T-helper 2 cell treated with Interferon-gamma antibody and Interleukin-4, amounts not matched to agents 5 μg/mL and 100 μg/mL, for 36 hours (primary cell): Measurements from ENCODE around the gene GBGT1.

Experiments
- DNase-seq: peaks from one replicate; pipeline ENCODE4 v3.0.0; 2021; ENCODE audit warnings: low spot score
- H3K27ac Mint-ChIP-seq: one replicate; pipeline ENCODE4 v1.8.0; 2021; ENCODE audit warnings: mild to moderate bottlenecking, mixed read lengths
- H3K27me3 Mint-ChIP-seq: one replicate; pipeline ENCODE4 v1.8.0; 2021; ENCODE audit warnings: low read depth, mixed read lengths
- H3K36me3 Mint-ChIP-seq: one replicate; pipeline ENCODE4 v1.8.0; 2021; ENCODE audit warnings: low read depth, mixed read lengths
- H3K4me1 Mint-ChIP-seq: one replicate; pipeline ENCODE4 v1.8.0; 2021; ENCODE audit warnings: low read depth, mixed read lengths
- H3K4me3 Mint-ChIP-seq: one replicate; pipeline ENCODE4 v1.8.0; 2022; ENCODE audit warnings: mild to moderate bottlenecking, moderate library complexity, mixed read lengths
- H3K9me3 Mint-ChIP-seq: one replicate; pipeline ENCODE4 v1.8.0; 2021; ENCODE audit warnings: mixed read lengths

GBGT1 gene

GRCh38 chr9:133203506-133204075 is 39.9 kb upstream of the GBGT1 start:
- Mint-ChIP-seq H3K27me3 (peaks cover 5% of the 10 kb centered on the region), H3K4me3 (no peak overlapping the region), H3K36me3 (no peaks in the 10 kb centered on the region), H3K9me3 (no peaks in the 10 kb centered on the region), H3K27ac (no peak overlapping the region), H3K4me1 (peaks cover 2% of the 10 kb centered on the region)
- DNase-seq: no peak

GRCh38 chr9:133202688-133203453 is 39.2 kb upstream of the GBGT1 start:
- DNase-seq: no peak
- Mint-ChIP-seq H3K4me3 (no peak overlapping the region), H3K27ac (no peak overlapping the region)

DNA sequence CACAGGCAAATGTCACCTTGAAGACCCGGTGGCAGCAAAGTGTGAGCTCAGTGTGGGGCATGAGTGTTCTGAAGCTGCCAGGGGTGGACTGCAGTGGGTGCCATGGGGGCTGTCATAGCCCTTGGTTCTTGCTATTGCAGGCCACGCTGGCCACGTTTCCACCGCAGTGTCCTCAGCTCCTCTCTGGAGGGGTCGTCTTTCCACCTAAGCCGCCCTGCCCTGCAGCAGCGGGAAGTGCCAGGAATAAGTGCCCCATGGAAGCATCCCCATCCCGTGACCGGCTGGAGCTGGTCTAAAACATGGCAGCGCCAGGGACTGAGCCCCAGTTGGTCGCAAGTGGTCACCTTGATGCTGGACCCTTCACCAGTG is 38.4 kb upstream of the GBGT1 start:
- Mint-ChIP-seq H3K27ac (no peak overlapping the region), H3K27me3 (peaks cover 5% of the 10 kb centered on the region), H3K4me1 (peaks cover 2% of the 10 kb centered on the region), H3K9me3 (no peaks in the 10 kb centered on the region), H3K4me3 (no peak overlapping the region), H3K36me3 (no peaks in the 10 kb centered on the region)
- DNase-seq: no peak

More at GRCh38 chr9:133202688-133203453, 39.2 kb upstream of the GBGT1 start:
- Mint-ChIP-seq H3K9me3 (no peaks in the 10 kb centered on the region), H3K4me1 (peaks cover 2% of the 10 kb centered on the region), H3K36me3 (no peaks in the 10 kb centered on the region), H3K27me3 (peaks cover 5% of the 10 kb centered on the region)

- peaks cover 5% of the 10 kb centered on the region for H3K27me3 Mint-ChIP-seq
- DNase-seq: no peak
- H3K36me3 Mint-ChIP-seq: no peaks in the 10 kb centered on the region
- no peak overlapping the region for H3K4me3 Mint-ChIP-seq
- H3K27ac Mint-ChIP-seq: no peak overlapping the region
- H3K9me3 Mint-ChIP-seq: no peaks in the 10 kb centered on the region
- peaks cover 2% of the 10 kb centered on the region for H3K4me1 Mint-ChIP-seq
Measured at GRCh38 chr9:133201424-133202144, 37.9 kb upstream of the GBGT1 start.

DNA sequence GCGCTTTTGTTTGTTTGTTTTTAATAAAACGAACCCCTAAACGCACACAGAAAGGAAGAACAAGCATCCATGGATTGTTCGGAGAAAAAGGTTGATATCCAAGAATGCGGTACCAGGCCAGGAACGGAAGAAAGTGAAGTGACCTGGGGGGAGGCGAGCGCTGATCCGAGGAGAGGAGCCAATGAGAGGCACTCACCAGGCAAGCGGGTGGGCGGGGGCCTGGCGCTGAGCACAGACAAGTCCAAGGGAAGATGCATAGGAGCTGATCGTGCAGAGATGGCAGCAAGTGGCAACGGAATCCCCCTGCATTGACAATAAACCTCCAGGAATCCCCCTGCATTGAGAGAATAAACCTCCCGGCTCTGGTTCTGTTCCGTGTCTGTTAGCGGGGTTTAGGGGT is 36.9 kb upstream of the GBGT1 start:
- Mint-ChIP-seq H3K27me3 (peaks cover 5% of the 10 kb centered on the region), H3K36me3 (no peaks in the 10 kb centered on the region), H3K9me3 (no peaks in the 10 kb centered on the region), H3K4me1 (peaks cover 2% of the 10 kb centered on the region), H3K27ac (no peak overlapping the region), H3K4me3 (no peak overlapping the region)
- no peak for DNase-seq

DNA sequence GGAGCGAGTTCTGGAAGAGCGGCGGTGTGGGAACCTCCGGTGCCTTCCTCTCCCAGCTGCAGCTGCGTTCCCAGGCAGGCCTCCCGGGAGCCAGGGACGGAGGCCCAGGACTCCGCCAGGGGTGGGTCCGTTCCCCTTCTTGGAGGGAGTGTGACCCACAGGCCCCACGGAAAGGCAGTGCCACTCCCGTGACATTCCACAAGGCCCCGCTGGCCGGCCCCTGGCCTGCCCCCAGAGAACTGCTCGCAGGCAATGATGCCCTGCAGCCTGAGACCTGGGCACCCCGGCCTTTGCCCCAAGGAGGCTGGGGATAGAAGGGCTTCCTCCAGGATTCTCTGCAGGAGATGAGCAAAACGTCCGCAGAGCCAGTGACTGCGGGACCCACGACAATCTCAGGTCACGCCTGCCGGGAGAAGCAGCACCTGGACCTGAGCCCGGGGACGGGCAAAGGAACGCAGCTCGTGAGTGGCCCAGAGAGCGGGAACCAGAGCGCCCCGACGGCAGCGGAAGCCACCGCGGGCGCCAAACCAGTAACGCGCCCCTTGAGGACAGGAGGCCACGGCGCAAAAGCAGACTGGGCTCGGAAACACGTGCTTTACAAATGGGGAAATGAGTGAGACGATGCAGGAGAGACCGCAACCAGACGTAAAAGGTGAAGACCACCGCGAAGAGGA is 36.1 kb upstream of the GBGT1 start:
- peak; percentile 13 for DNase-seq
- Mint-ChIP-seq H3K9me3 (no peaks in the 10 kb centered on the region), H3K4me1 (peaks cover 2% of the 10 kb centered on the region), H3K27ac (no peak overlapping the region), H3K36me3 (no peaks in the 10 kb centered on the region), H3K27me3 (peaks cover 11% of the 10 kb centered on the region), H3K4me3 (peak overlapping the region; percentile 72)

- Mint-ChIP-seq H3K36me3 (no peaks in the 10 kb centered on the region), H3K27me3 (peaks cover 15% of the 10 kb centered on the region), H3K9me3 (no peaks in the 10 kb centered on the region), H3K27ac (no peak overlapping the region), H3K4me1 (peaks cover under 1% of the 10 kb centered on the region), H3K4me3 (no peak overlapping the region)
- no peak for DNase-seq
Measured at GRCh38 chr9:133195029-133195428, 31.3 kb upstream of the GBGT1 start.

DNA sequence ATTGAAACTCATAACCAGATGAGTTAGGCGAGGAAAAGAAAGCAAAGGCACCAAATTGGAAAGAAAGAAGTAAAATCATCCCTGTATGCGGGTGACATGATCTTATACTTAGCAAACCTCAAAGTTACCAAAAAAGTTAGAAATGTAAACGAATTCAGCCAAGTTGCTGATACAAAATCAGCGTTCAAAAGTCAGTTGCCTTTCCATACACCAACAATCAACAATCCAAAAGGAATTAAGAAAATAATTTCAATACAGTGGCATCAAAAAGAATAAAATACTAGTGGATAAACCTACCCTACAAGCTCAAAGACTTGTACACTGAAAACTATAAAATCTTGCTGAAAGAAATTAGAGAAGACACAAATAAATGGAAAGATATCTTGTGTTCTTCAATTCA is 30.9 kb upstream of the GBGT1 start:
- Mint-ChIP-seq H3K27me3 (peaks cover 14% of the 10 kb centered on the region), H3K27ac (no peak overlapping the region), H3K36me3 (no peaks in the 10 kb centered on the region)

GRCh38 chr9:133191989-133192388 is 28.3 kb upstream of the GBGT1 start:
- peaks cover 22% of the 10 kb centered on the region for H3K27me3 Mint-ChIP-seq
- H3K36me3 Mint-ChIP-seq: no peaks in the 10 kb centered on the region
- H3K4me3 Mint-ChIP-seq: no peak overlapping the region
- H3K9me3 Mint-ChIP-seq: no peaks in the 10 kb centered on the region
- H3K27ac Mint-ChIP-seq: no peak overlapping the region
- no peak for DNase-seq
- H3K4me1 Mint-ChIP-seq: no peaks in the 10 kb centered on the region

More for the DNA sequence above, 30.9 kb upstream of the GBGT1 start:
- H3K4me3 Mint-ChIP-seq: no peak overlapping the region
- DNase-seq: no peak
- H3K4me1 Mint-ChIP-seq: no peaks in the 10 kb centered on the region
- H3K9me3 Mint-ChIP-seq: no peaks in the 10 kb centered on the region

DNA sequence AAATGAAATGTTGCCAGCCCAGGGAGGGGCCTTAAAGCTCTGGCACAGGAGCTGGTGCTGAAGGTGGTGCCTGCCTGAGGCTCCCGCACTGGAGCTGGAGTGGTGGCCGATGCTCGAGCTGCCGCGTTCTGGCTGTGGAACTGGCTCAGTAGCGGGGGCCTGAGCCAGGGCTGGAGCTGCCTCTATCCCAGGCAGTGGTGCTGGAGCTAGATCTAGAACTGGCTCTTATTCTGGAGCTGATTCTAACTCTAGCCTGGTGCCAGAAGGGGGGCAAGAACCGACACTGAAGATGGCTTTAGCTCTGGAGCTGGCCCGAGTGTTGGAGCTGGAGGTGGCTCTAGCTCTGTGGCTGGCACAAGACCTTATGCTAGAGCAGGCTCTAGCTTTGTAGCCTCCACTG is 26.1 kb upstream of the GBGT1 start:
- Mint-ChIP-seq H3K27me3 (peaks cover 26% of the 10 kb centered on the region), H3K4me3 (no peak overlapping the region), H3K36me3 (no peaks in the 10 kb centered on the region), H3K27ac (no peak overlapping the region), H3K9me3 (no peaks in the 10 kb centered on the region), H3K4me1 (peaks cover 7% of the 10 kb centered on the region)
- no peak for DNase-seq

GRCh38 chr9:133188843-133189180 is 25.1 kb upstream of the GBGT1 start:
- no peak for DNase-seq
- Mint-ChIP-seq H3K36me3 (no peaks in the 10 kb centered on the region), H3K27me3 (peaks cover 29% of the 10 kb centered on the region), H3K27ac (no peak overlapping the region), H3K4me3 (no peak overlapping the region), H3K9me3 (no peaks in the 10 kb centered on the region), H3K4me1 (peaks cover 10% of the 10 kb centered on the region)

GRCh38 chr9:133188006-133188842 is 24.5 kb upstream of the GBGT1 start:
- no peak for DNase-seq
- Mint-ChIP-seq H3K27me3 (peaks cover 29% of the 10 kb centered on the region), H3K4me1 (peaks cover 13% of the 10 kb centered on the region), H3K4me3 (no peak overlapping the region), H3K36me3 (no peaks in the 10 kb centered on the region), H3K27ac (no peak overlapping the region), H3K9me3 (no peaks in the 10 kb centered on the region)

DNA sequence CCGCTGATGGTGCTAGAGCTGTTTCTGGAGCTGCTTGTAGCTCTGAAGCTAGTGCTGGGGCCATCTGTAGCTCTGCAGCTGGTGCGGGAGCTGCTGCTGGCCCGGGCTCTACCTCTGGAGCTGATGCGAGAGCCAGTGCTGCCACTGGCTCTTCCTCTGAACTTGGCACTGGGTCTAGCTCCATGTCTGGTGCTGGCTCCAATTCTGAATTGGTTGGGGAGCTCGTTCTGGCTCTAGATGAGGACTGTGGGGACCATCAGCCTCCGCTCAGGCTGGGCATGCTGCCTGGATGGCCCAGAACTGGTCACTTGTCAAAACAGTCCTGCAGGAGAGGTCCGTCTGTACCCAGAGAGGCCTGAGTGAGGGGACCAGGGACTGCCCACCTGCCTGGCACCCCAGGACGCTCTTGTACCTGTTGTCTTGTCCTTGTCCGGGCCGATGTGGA is 23.9 kb upstream of the GBGT1 start:
- Mint-ChIP-seq H3K4me3 (no peak overlapping the region), H3K36me3 (no peaks in the 10 kb centered on the region), H3K27ac (no peak overlapping the region), H3K4me1 (peaks cover 13% of the 10 kb centered on the region), H3K27me3 (peaks cover 33% of the 10 kb centered on the region), H3K9me3 (no peaks in the 10 kb centered on the region)
- DNase-seq: no peak
